Chondrocyte (in vitro differentiated cells): Measurements from ENCODE around the gene HLA-DQB2. TPM values are rescaled to one million over a fixed set of nuclear protein-coding genes. Genes with fewer than 3 reads are reported as not detected.

ENCODE experiments used
- DNase-seq: peaks from one replicate; pipeline ENCODE4 v3.0.0; 2021; ENCODE audit warnings: mixed read lengths, low spot score
- H3K27ac Mint-ChIP-seq: one replicate; pipeline ENCODE4 v1.8.0; 2021; ENCODE audit warnings: mild to moderate bottlenecking, moderate library complexity, mixed read lengths; ENCODE audit not compliant: unreplicated experiment
- H3K27me3 Mint-ChIP-seq: 2 replicates; pipeline ENCODE4 v1.8.0; 2021; ENCODE audit warnings: low read depth, mixed read lengths
- H3K36me3 Mint-ChIP-seq: 2 replicates; pipeline ENCODE4 v1.8.0; 2021; ENCODE audit warnings: low read depth, mixed read lengths
- H3K4me1 Mint-ChIP-seq: 2 replicates; pipeline ENCODE4 v1.8.0; 2021; ENCODE audit warnings: low read depth, mild to moderate bottlenecking, mixed read lengths
- H3K4me3 Mint-ChIP-seq: one replicate; pipeline ENCODE4 v1.8.0; 2021; ENCODE audit warnings: mild to moderate bottlenecking, moderate library complexity, mixed read lengths; ENCODE audit not compliant: unreplicated experiment
- H3K9me3 Mint-ChIP-seq: 2 replicates; pipeline ENCODE4 v1.8.0; 2021; ENCODE audit warnings: low read depth, mixed read lengths
- total RNA-seq: library from RNA; stranded (reverse); gene quantifications from 3 replicates; pipeline ENCODE4 v1.2.1, GENCODE V29; 2021
- TF ChIP-seq, protein P1 (sequence below): fragments of 200-600 bp; sonication (generic); IDR thresholded peaks from 2 replicates; pipeline ENCODE4 v1.5.0; 2021; ENCODE audit warnings: antibody characterized with exemption, mild to moderate bottlenecking, moderate library complexity

The HLA-DQB2 gene
- total RNA-seq, 1 donor from 2014 or later = not detected

DNA sequence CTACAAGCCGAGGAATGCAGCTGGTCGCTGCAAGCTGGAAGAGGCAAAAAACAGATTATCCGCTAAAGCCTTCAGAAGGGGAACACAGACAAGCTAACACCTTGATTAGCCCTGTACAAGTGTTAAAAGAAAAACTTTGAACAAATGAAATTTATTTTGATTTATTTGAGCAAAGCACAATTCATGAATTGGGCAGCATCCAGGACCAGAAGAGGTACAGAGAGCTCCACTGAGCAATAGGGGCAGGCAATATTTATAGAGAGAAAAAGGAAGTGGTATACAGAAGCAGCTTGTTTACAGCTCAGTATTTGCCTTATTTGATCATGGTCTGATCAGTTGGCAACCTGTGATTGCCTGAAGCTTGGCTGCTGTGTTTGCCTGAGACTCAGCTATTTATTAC lies 35.8 kb upstream of the HLA-DQB2 start:
- H3K36me3 Mint-ChIP-seq = peaks cover 2% of the 10 kb centered on the region

DNA sequence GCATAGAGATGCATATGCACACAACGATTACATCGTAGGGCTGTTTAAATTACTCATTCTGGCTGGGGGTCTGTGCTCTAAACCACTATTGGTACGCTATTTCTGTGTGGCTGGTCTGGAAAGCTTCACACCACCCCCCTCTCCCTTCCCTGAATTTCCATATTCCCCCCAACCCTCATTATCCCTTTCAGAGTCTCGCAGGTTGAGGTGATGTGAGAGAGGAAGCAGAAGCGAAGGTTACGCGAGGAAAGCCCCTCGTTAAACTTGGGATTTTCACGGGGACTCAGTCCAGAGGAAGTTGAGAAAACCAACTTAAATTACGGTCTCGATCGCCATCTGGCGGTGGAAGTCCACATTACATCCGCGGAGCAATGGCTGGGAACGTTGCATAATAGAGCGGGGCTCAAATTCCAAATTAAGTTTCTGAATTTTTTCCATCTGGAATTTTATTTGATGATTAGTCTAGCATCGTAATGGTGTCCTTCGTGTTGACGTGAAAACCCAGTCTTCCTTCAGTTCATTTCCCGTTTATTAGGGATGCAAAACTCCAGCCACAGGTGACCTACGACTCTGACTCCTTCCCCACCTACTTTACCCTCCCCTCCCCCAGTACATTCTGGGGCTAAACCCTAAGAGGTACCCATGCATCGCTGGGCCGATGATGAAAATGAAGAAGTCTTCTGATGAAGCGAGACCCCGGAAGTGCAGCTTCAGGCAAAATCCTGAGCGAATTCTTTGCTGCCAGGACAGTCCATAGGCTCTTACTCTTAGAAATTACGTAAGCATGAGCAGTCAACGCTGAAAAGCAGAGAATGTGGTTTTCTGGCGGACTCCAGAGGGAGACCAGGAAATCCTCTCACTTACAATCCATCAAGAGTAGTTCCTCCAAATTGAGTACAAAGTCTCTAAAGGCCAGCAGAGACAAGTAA lies 33.8 kb upstream of the HLA-DQB2 start:
- Mint-ChIP-seq H3K36me3 (peaks cover 2% of the 10 kb centered on the region), H3K27me3 (peaks cover 68% of the 10 kb centered on the region)

More for the DNA sequence above, 35.8 kb upstream of the HLA-DQB2 start:
- no peak for DNase-seq
- Mint-ChIP-seq H3K27ac (no peak overlapping the region), H3K27me3 (peaks cover 67% of the 10 kb centered on the region), H3K4me3 (no peak overlapping the region), H3K4me1 (peaks cover 5% of the 10 kb centered on the region), H3K9me3 (peaks cover 5% of the 10 kb centered on the region)
- TF ChIP-seq, protein P1, sequence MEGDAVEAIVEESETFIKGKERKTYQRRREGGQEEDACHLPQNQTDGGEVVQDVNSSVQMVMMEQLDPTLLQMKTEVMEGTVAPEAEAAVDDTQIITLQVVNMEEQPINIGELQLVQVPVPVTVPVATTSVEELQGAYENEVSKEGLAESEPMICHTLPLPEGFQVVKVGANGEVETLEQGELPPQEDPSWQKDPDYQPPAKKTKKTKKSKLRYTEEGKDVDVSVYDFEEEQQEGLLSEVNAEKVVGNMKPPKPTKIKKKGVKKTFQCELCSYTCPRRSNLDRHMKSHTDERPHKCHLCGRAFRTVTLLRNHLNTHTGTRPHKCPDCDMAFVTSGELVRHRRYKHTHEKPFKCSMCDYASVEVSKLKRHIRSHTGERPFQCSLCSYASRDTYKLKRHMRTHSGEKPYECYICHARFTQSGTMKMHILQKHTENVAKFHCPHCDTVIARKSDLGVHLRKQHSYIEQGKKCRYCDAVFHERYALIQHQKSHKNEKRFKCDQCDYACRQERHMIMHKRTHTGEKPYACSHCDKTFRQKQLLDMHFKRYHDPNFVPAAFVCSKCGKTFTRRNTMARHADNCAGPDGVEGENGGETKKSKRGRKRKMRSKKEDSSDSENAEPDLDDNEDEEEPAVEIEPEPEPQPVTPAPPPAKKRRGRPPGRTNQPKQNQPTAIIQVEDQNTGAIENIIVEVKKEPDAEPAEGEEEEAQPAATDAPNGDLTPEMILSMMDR = no peak

DNA sequence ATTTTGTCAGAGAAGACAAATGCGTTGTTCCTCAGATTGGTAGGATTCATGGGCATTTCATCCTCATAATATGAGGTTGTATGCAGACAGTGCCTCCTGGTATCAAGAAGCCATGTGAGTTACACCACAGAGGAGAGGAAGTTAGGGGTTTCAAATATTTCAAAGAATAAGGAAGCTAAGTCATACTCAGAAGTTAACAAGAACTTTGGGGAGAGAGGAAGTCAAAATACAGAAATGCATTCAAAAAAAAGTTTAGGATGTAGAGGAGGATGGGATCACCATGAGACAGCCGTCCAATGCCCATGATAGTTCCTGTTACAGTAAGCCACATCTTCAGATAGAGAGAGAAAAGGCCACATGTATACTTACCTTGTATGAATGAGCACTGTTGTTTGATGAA lies 31.2 kb upstream of the HLA-DQB2 start:
- H3K9me3 Mint-ChIP-seq = peaks cover 5% of the 10 kb centered on the region
- H3K36me3 Mint-ChIP-seq = peaks cover 2% of the 10 kb centered on the region
- peaks cover 72% of the 10 kb centered on the region for H3K27me3 Mint-ChIP-seq
- no peak for DNase-seq
- TF ChIP-seq, protein P1 = no peak
- H3K4me1 Mint-ChIP-seq = peaks cover 5% of the 10 kb centered on the region
- no peak overlapping the region for H3K27ac Mint-ChIP-seq
- H3K4me3 Mint-ChIP-seq = no peak overlapping the region

More for the DNA sequence above, 33.8 kb upstream of the HLA-DQB2 start:
- Mint-ChIP-seq H3K4me3 (peak overlapping the region; percentile 67), H3K9me3 (peaks cover 5% of the 10 kb centered on the region), H3K27ac (no peak overlapping the region), H3K4me1 (peaks cover 5% of the 10 kb centered on the region)
- TF ChIP-seq, protein P1 = peak; percentile 91
- no peak for DNase-seq

DNA sequence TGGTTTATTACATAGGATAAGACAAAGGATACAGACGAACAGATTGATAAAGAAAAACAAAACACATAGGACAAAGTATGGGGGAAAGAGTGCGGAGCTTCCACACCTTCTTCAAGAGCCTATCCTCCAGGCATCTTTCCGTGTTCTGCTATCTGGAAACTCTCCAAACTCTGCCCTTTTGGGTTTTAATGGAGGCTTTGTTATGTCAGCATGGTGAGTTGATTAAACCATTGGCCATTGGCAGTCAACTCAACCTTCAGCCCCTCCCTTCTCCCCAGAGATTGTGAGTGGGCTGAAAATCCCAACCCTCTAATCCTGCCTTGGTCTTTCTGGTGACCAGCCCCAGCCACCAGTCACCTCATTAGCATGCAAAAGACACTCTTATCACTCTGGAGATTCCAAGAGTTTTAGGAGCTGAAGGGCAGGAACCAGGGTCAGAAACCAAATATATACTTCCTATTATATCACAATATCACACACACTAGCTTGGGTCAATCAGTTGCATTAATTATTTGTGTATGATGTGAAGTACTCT lies 29.6 kb upstream of the HLA-DQB2 start:
- Mint-ChIP-seq H3K4me1 (peaks cover 5% of the 10 kb centered on the region), H3K36me3 (no peaks in the 10 kb centered on the region), H3K9me3 (no peaks in the 10 kb centered on the region), H3K27ac (no peak overlapping the region), H3K4me3 (no peak overlapping the region), H3K27me3 (peaks cover 70% of the 10 kb centered on the region)
- DNase-seq = no peak
- TF ChIP-seq, protein P1 = no peak

DNA sequence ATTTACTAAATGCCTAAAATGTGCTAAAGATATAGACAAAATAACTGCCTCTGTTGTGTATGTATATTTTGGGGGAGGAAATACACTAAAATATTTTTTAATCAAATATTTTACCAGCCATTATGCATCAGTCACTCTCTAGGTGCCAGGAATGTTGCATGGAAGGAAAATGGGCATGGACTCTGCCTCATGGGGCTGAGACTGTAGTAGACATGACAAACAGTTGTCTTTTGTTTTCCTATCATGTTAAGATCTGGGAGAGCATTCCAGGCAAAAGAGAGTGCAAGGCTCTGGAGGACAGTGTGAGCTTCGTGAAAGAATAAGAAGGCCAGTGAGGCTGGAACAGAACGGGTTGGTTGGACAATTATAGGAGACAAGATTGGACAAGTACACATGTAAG lies 27.0 kb upstream of the HLA-DQB2 start:
- peaks cover 78% of the 10 kb centered on the region for H3K27me3 Mint-ChIP-seq
- H3K36me3 Mint-ChIP-seq = no peaks in the 10 kb centered on the region
- DNase-seq = no peak
- TF ChIP-seq, protein P1 = no peak
- H3K27ac Mint-ChIP-seq = no peak overlapping the region
- H3K4me3 Mint-ChIP-seq = no peak overlapping the region
- H3K9me3 Mint-ChIP-seq = no peaks in the 10 kb centered on the region
- H3K4me1 Mint-ChIP-seq = peaks cover 2% of the 10 kb centered on the region
